Cardiac muscle cell (in vitro differentiated cells and primary cell): ENCODE results near the gene PLA2G4F. TPM values are rescaled to one million over a fixed set of nuclear protein-coding genes. Genes with fewer than 3 reads are reported as not detected.
A peak's percentile ranks its signal among the peaks of the same experiment; 100 is the strongest.
"Not testable (repeated sequence)": the region's sequence is repeated elsewhere in the genome, so short reads cannot be mapped to it uniquely, and the experiment has no call there.

Experiments
- DNase-seq, 2 donors: peaks; one replicate each; pipeline versions ENCODE4 v3.0.0 to v3.0.0-alpha.2; 2010 to 2017; ENCODE audit warnings: low read depth in 1 of 2, low spot score in 1 of 2
- H3K27ac ChIP-seq: fragments of 200-600 bp; sonication (generic); 2 replicates; pipeline ENCODE4 v1.5.1; 2016
- H3K27me3 ChIP-seq: fragments of 200-600 bp; sonication (generic); 2 replicates; pipeline ENCODE4 v1.6.0; 2016; ENCODE audit warnings: control low read depth
- H3K36me3 ChIP-seq: fragments of 200-600 bp; sonication (generic); 2 replicates; pipeline ENCODE4 v1.5.1; 2016; ENCODE audit warnings: control low read depth
- H3K4me1 ChIP-seq: fragments of 200-600 bp; sonication (generic); 2 replicates; pipeline ENCODE4 v1.8.1; 2017; ENCODE audit warnings: low read depth, mild to moderate bottlenecking, mixed run types
- H3K4me3 ChIP-seq: fragments of 200-600 bp; sonication (generic); 2 replicates; pipeline ENCODE4 v1.5.1; 2016; ENCODE audit warnings: mild to moderate bottlenecking
- H3K9me3 ChIP-seq: fragments of 200-600 bp; sonication (generic); 2 replicates; pipeline ENCODE4 v1.5.1; 2017; ENCODE audit warnings: low read depth, mild to moderate bottlenecking, control low read depth
- polyA plus RNA-seq: library from polyadenylated mRNA; unstranded; fragments of >200 nt; fragmentation: Nextera tagmentation; extraction: Ambion mirVana; gene quantifications from 2 replicates; pipeline ENCODE4 v1.2.1, GENCODE V29; 2016
- total RNA-seq: library from RNA; depleted of rRNA; stranded (reverse); fragments of >200 nt; gene quantifications from 2 replicates; pipeline ENCODE4 v1.2.3, GENCODE V29; 2016
- TF ChIP-seq, protein P1 (sequence below): IDR thresholded peaks from 2 replicates; pipeline ENCODE4 v1.5.1; 2012; ENCODE audit warnings: low read depth, mild to moderate bottlenecking, low read length

The PLA2G4F gene
- total and polyA plus RNA-seq, 2 experiments from 2014 or later: 1.2 to 2.9 TPM

DNA sequence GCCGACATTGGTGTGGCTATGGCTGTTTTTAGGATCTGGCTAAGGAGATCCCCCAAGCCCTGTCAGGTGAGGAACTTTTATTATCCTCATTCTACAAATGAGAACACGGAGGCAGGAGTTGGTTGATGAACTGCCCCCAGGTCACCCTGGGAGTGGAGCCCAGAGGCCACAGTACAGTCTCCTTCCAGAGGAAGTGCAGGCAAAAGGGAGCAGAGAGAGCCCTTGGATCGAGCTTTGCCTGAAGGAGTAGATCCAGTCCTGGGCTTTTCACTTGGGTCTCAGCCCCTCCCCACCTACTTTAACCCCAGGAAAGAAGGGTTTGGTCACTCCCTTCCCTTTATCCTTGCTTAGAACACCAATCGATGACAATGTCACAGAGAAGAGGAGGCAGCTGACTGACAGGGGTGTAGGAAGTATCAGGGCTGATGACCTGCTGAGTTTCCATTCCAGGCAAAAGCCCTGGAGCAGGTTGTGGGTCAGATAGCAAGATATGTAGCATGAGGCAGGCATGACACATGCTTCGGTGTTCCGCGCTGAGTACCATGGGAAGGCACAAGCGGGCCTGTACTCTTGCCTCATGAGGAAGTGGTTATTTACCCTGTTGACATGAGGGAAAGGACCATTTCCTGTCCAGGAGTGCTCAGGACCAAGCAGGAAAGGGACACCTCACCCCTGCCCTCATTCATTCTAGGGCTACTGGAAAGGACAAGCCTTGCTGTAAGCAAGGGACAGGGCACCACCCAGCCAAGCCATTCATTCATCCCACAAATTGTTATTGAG lies 56.2 kb downstream of the PLA2G4F start:
- H3K27me3 ChIP-seq: no peaks in the 10 kb centered on the region
- H3K36me3 ChIP-seq: no peaks in the 10 kb centered on the region
- no peaks in the 10 kb centered on the region for H3K4me1 ChIP-seq
- DNase-seq: peak in 1 of 2 donors; percentile 17
- no peak overlapping the region for H3K4me3 ChIP-seq
- H3K9me3 ChIP-seq: no peaks in the 10 kb centered on the region
- no peak overlapping the region for H3K27ac ChIP-seq
- TF ChIP-seq, protein P1, sequence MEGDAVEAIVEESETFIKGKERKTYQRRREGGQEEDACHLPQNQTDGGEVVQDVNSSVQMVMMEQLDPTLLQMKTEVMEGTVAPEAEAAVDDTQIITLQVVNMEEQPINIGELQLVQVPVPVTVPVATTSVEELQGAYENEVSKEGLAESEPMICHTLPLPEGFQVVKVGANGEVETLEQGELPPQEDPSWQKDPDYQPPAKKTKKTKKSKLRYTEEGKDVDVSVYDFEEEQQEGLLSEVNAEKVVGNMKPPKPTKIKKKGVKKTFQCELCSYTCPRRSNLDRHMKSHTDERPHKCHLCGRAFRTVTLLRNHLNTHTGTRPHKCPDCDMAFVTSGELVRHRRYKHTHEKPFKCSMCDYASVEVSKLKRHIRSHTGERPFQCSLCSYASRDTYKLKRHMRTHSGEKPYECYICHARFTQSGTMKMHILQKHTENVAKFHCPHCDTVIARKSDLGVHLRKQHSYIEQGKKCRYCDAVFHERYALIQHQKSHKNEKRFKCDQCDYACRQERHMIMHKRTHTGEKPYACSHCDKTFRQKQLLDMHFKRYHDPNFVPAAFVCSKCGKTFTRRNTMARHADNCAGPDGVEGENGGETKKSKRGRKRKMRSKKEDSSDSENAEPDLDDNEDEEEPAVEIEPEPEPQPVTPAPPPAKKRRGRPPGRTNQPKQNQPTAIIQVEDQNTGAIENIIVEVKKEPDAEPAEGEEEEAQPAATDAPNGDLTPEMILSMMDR: no peak

DNA sequence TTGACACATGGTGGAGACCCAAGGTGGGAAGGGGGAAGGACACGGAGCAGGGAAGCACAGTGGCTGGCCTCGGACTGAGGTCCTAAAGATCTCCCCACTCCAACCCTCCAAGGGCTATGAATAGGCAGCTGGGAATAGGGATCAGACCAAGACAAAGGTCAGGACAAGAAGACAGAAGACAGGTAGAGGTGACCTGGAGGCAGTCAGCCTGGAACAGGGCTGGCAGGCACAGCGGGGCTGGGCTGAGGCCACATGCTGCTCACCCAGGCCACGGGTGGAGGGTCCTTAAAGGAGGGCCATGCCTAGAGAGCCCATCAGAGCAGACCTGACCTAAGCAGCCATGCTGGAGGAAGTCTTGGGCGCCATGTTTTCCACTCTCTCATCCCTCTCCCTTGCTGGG lies 59.4 kb downstream of the PLA2G4F start:
- TF ChIP-seq, protein P1: no peak
- DNase-seq: no peak
- Histone ChIP-seq H3K4me1 (no peaks in the 10 kb centered on the region), H3K27ac (no peak overlapping the region), H3K4me3 (no peak overlapping the region), H3K36me3 (no peaks in the 10 kb centered on the region), H3K9me3 (no peaks in the 10 kb centered on the region), H3K27me3 (no peaks in the 10 kb centered on the region)

DNA sequence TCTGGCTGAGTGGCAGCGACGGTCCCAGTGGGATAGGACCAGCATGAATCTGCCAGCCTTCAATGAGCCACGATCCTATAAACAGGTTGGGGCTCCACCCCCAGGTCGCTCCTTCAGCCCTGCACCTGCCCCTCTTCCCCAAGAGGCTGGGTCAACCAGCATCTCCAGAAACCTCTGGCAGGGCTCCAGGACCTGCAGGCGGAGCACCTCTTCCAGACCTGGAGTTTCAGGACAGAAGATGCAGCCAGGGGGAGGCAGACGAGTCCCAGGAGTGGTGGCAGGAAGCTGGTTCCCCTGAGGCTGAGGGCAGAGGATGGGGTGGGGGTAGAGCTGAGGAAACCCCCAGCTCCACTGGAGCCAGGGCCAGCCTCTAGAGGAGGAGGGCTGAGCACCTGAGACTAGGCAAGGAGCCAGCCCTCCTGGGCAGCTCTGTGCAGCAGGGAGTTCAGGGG lies 61.9 kb downstream of the PLA2G4F start, which contains the start of gene PLA2G4D:
PLA2G4D (minus strand) TSS at position 51 of the 452 bp plus-strand sequence. CDS start 103 bp downstream, outside the sequence.
- Histone ChIP-seq H3K27me3 (no peaks in the 10 kb centered on the region), H3K36me3 (no peaks in the 10 kb centered on the region), H3K4me1 (no peaks in the 10 kb centered on the region), H3K9me3 (no peaks in the 10 kb centered on the region), H3K4me3 (no peak within 1 kb of the TSS), H3K27ac (no peak within 1 kb of the TSS)
- DNase-seq: no peak
- TF ChIP-seq, protein P1: no peak

DNA sequence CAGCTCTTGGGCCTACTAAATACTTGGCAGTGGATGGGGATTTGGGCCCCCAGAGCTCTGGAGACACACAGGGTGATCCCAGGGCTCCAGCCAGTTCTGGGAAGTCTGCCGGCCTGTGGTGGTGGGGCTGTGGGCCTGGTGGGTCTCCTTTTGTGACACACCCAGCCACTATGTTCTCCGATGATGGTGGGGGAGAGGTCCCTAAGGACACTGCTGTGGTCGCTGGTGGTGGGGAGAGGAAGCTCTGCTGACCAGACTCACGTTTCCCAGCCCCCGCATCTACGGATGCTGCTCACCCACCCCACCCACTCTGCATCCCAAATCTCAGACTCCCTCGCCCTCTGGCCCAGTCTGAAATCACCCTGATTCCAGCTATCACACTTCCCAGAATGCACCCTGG lies 62.5 kb downstream of the PLA2G4F start:
- Histone ChIP-seq H3K27ac (no peak overlapping the region), H3K27me3 (no peaks in the 10 kb centered on the region), H3K36me3 (no peaks in the 10 kb centered on the region), H3K9me3 (no peaks in the 10 kb centered on the region), H3K4me3 (no peak overlapping the region), H3K4me1 (no peaks in the 10 kb centered on the region)
- no peak for DNase-seq
- TF ChIP-seq, protein P1: no peak

DNA sequence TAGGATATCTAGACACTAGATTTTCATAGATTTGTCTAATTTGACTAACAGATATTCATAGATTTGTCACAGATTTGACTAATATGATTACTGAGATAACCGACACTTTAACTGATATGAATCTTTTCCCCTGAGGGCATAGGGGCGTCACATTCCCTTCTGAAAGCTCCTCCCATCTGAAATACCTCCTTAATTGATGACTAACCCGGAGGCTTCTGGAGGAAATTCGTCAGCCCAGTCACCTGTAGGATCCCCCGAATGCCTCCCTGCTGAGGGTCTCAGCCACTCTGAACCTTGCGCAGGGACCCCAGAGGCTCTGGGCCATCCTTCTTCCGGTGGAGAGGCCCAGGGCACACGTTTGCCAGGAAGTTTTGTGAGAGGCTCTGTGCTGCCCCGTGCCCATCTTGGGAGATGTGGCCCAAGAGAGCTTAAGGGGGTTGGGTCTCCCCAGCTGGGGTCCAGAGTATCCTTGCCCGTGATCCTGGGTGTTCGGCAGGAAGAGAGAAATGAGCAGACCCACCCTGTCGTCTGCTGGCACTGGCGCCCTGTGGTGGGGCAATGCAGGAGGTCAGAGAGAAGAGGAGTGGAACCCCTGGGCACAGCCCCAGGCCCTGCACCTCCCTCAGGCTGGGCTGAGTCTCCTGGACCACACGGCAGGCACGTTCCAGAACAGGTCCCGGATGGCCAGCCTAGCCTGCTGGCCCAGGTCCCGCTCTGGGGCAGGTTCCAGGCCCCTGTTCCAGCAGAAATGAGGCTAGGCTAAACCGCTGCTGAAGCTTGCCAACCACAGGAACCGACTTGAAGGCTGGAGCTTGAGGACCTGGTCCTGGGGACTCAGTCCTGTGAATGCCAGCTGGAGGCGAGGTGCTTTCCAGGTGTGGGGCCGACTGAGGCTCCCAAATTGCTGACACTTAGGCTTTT lies 63.8 kb downstream of the PLA2G4F start:
- Histone ChIP-seq H3K4me3 (no peak overlapping the region), H3K27ac (no peak overlapping the region), H3K9me3 (no peaks in the 10 kb centered on the region), H3K36me3 (no peaks in the 10 kb centered on the region), H3K27me3 (no peaks in the 10 kb centered on the region), H3K4me1 (no peaks in the 10 kb centered on the region)
- DNase-seq: no peak
- TF ChIP-seq, protein P1: no peak

DNA sequence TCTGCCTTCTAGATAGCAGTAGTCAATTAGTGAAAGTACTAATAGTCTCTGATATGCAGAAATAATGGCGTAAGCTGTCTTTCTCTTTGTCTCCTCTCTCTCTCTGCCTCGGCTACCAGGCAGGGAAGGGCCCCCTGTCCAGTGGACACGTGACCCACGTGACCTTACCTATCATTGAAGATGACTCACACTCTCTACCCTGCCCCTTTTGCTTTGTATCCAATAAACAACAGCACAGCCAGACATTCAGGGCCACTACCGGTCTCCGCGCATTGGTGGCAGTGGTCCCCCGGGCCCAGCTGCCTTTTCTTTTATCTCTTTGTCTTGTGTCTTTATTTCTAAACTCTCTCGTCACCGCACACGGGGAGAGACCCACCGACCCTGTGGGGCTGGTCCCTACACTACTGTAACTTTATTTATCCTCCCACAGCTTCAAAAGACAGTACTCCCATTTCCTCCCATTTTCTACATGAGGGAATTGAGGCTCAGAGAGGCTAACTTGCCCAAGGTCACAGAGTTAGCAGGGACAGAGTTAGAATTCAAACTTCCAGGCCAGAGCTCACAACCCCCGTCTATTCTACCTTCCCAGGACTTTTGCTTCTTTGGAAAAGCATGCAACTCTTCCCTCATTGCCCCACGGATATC lies 64.6 kb downstream of the PLA2G4F start:
- not testable (repeated sequence) for H3K36me3 ChIP-seq, DNase-seq, H3K4me3 ChIP-seq, H3K27me3 ChIP-seq, H3K27ac ChIP-seq, H3K4me1 ChIP-seq, H3K9me3 ChIP-seq
